Esophagus squamous epithelium (tissue), 4 donors: ENCODE data around the gene UBA3.
A peak's percentile ranks its signal among the peaks of the same experiment; 100 is the strongest.

Source experiments
- POLR2A ChIP-seq, 4 donors: fragments of 450-650 bp; IDR thresholded peaks; one replicate each; pipeline ENCODE4 v1.6.1; 2017; ENCODE audit warnings: antibody characterized with exemption in 4 of 4, mild to moderate bottlenecking in 4 of 4, moderate library complexity in 3 of 4
- TF ChIP-seq, protein P1 (sequence below), 6 experiments: fragments of 450-650 bp in 4 of 6; fragments of 200-600 bp in 2 of 6; sonication (generic) in 2 of 6; IDR thresholded peaks; one replicate each; pipeline ENCODE4 v1.5.1; 2016 to 2019; ENCODE audit warnings: antibody characterized with exemption in 6 of 6, mild to moderate bottlenecking in 4 of 6, moderate library complexity in 4 of 6

DNA sequence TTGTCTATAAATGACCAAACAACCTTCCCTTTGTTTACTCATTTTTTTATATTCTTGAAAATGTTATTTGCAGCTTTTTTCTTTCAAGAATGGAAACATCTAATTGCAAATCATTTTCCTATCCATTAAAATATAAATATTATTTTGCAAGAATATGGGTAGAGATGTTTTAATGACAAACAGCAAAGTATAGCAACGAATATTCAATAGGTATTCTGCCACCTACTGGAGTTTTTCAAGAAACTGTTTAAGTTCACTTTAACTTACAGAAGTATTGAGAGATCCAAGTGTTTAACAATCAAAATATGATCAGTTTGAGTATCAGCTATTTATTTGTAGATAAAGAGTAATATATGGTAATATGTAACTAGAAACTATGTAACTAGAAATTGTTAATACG, 59.7 kb downstream of the UBA3 start:
- TF ChIP-seq, protein P1, sequence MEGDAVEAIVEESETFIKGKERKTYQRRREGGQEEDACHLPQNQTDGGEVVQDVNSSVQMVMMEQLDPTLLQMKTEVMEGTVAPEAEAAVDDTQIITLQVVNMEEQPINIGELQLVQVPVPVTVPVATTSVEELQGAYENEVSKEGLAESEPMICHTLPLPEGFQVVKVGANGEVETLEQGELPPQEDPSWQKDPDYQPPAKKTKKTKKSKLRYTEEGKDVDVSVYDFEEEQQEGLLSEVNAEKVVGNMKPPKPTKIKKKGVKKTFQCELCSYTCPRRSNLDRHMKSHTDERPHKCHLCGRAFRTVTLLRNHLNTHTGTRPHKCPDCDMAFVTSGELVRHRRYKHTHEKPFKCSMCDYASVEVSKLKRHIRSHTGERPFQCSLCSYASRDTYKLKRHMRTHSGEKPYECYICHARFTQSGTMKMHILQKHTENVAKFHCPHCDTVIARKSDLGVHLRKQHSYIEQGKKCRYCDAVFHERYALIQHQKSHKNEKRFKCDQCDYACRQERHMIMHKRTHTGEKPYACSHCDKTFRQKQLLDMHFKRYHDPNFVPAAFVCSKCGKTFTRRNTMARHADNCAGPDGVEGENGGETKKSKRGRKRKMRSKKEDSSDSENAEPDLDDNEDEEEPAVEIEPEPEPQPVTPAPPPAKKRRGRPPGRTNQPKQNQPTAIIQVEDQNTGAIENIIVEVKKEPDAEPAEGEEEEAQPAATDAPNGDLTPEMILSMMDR (IDR thresholded peaks at IDR 0.05): peak in 1 of 6 experiments; percentile 9
- TF ChIP-seq POLR2A (IDR thresholded peaks at IDR 0.05): no peak
